Activated T-helper 1 cell treated with Interleukin-2 at 50 U/mL for 16 hours (primary cell): Measurements from ENCODE around the gene BTG2.

Experiments used
- DNase-seq: peaks from one replicate; pipeline ENCODE4 v3.0.0-alpha.2; 2020; ENCODE audit warnings: low read depth

BTG2 gene

GRCh38 chr1:203276916-203277545 lies 28.3 kb upstream of the BTG2 start:
- DNase-seq: no peak

GRCh38 chr1:203278082-203278884 lies 27.0 kb upstream of the BTG2 start:
- DNase-seq: no peak

- no peak for DNase-seq
Observed at GRCh38 chr1:203278885-203279406, 26.4 kb upstream of the BTG2 start.

- DNase-seq: no peak
Observed at GRCh38 chr1:203280061-203280460, 25.3 kb upstream of the BTG2 start.

- no peak for DNase-seq
Observed at GRCh38 chr1:203281033-203281432, 24.3 kb upstream of the BTG2 start.

GRCh38 chr1:203281851-203282661 lies 23.3 kb upstream of the BTG2 start:
- no peak for DNase-seq

GRCh38 chr1:203282720-203283542 lies 22.4 kb upstream of the BTG2 start:
- no peak for DNase-seq

GRCh38 chr1:203283597-203283996 lies 21.7 kb upstream of the BTG2 start:
- no peak for DNase-seq

- no peak for DNase-seq
Observed at GRCh38 chr1:203284411-203285123, 20.8 kb upstream of the BTG2 start.

GRCh38 chr1:203286161-203286984 lies 18.9 kb upstream of the BTG2 start:
- no peak for DNase-seq

- peak; percentile 61 for DNase-seq
Observed at GRCh38 chr1:203287109-203287893, 18.0 kb upstream of the BTG2 start.

GRCh38 chr1:203287898-203288297 lies 17.4 kb upstream of the BTG2 start:
- DNase-seq: no peak

GRCh38 chr1:203288400-203288799 lies 16.9 kb upstream of the BTG2 start:
- no peak for DNase-seq

- DNase-seq: peak; percentile 82
Observed at GRCh38 chr1:203289281-203289981, 15.9 kb upstream of the BTG2 start.

GRCh38 chr1:203289982-203290260 lies 15.4 kb upstream of the BTG2 start:
- no peak for DNase-seq

GRCh38 chr1:203290261-203291089 lies 14.8 kb upstream of the BTG2 start:
- peak; percentile 93 for DNase-seq

- DNase-seq: no peak
Observed at GRCh38 chr1:203291201-203292096, 13.9 kb upstream of the BTG2 start.
